H1 (cell line): ENCODE data around the gene CDRT15. TPM values are rescaled to one million over a fixed set of nuclear protein-coding genes. Genes with fewer than 3 reads are reported as not detected.

Source experiments
- CTCF ChIA-PET: fragments of 300-600 bp; sonication (Branson Sonifier 250); formaldehyde crosslinking; loops from one replicate; lab custom pipeline; 2021; ENCODE audit not compliant: partially characterized antibody; lab: Charles Lee
- POLR2A ChIA-PET: fragments of 300-600 bp; sonication (Branson Sonifier 250); formaldehyde crosslinking; loops from one replicate; lab custom pipeline; 2021; ENCODE audit warnings: inconsistent platforms; ENCODE audit not compliant: partially characterized antibody; lab: Charles Lee
- DNase-seq, 2 experiments: peaks; one replicate each; pipeline versions ENCODE4 v3.0.0 to v3.0.0-alpha.2; 2010 to 2022; ENCODE audit warnings: low spot score in 2 of 2, low read depth in 1 of 2, mixed read lengths in 1 of 2
- FAIRE-seq: peaks from 2 replicates; lab custom pipeline; 2011; peaks lifted over from hg19 to GRCh38; lab: Jason Lieb, UNC
- H2AFZ ChIP-seq: 2 replicates; pipeline ENCODE4 v1.8.1; 2012; ENCODE audit warnings: low read length, inconsistent platforms
- H2AK5ac ChIP-seq: 2 replicates; pipeline ENCODE4 v1.6.1; 2013; ENCODE audit warnings: low read depth, low read length
- H2BK120ac ChIP-seq: replicated peaks from 2 replicates; pipeline ENCODE3; 2013; ENCODE audit warnings: low read depth, low read length, inconsistent platforms
- H2BK12ac ChIP-seq: 2 replicates; pipeline ENCODE4 v1.6.1; 2013; ENCODE audit warnings: low read depth, low read length
- H2BK15ac ChIP-seq: 2 replicates; pipeline ENCODE4 v1.6.1; 2013; ENCODE audit warnings: low read length
- H2BK20ac ChIP-seq: 2 replicates; pipeline ENCODE4 v1.6.1; 2013; ENCODE audit warnings: low read length
- H2BK5ac ChIP-seq: 2 replicates; pipeline ENCODE4 v1.6.1; 2013; ENCODE audit warnings: low read depth, low read length
- H3K14ac ChIP-seq: 2 replicates; pipeline ENCODE4 v1.6.1; 2013; ENCODE audit warnings: inconsistent platforms; ENCODE audit not compliant: insufficient read length
- H3K18ac ChIP-seq: 2 replicates; pipeline ENCODE4 v1.6.1; 2013; ENCODE audit warnings: low read length; ENCODE audit errors: extremely low read depth
- H3K23ac ChIP-seq: 2 replicates; pipeline ENCODE4 v1.6.1; 2013; ENCODE audit warnings: inconsistent platforms; ENCODE audit not compliant: insufficient read length
- H3K23me2 ChIP-seq: 2 replicates; pipeline ENCODE4 v1.6.1; 2013; ENCODE audit warnings: low read depth, low read length
- H3K27ac ChIP-seq: 2 replicates; pipeline ENCODE4 v1.6.1; 2011; ENCODE audit warnings: low read depth, low read length, inconsistent platforms
- H3K27me3 ChIP-seq, 4 experiments: replicated peaks in 1 of 4; 1 replicate in 1 of 4; 2 replicates in 3 of 4; pipeline versions ENCODE4 v1.6.1 to v1.8.1; 2011 to 2013; ENCODE audit warnings: low read length in 3 of 4, mild to moderate bottlenecking in 3 of 4, inconsistent platforms in 2 of 4, mixed read lengths in 2 of 4, moderate library complexity in 1 of 4; ENCODE audit not compliant: control insufficient read depth in 3 of 4, insufficient read depth in 3 of 4; ENCODE audit errors: extremely low read depth in 1 of 4
- H3K36me3 ChIP-seq, 4 experiments: 2 replicates each; pipeline versions ENCODE4 v1.6.1 to v1.8.1; 2011 to 2013; ENCODE audit warnings: mild to moderate bottlenecking in 4 of 4, low read length in 3 of 4, moderate library complexity in 2 of 4, control low read depth in 1 of 4, inconsistent platforms in 1 of 4; ENCODE audit not compliant: insufficient read depth in 4 of 4, control insufficient read depth in 2 of 4
- H3K4ac ChIP-seq: replicated peaks from 2 replicates; pipeline ENCODE3; 2013; ENCODE audit warnings: low read length, low read depth, mixed read lengths, inconsistent platforms; ENCODE audit not compliant: insufficient read length
- H3K4me1 ChIP-seq, 4 experiments: replicated peaks in 1 of 4; 1 replicate in 1 of 4; 2 replicates in 3 of 4; pipeline versions ENCODE4 v1.6.1 to v1.8.1; 2011 to 2013; ENCODE audit warnings: low read length in 3 of 4, inconsistent platforms in 2 of 4, mixed read lengths in 1 of 4; ENCODE audit not compliant: insufficient read depth in 4 of 4, control insufficient read depth in 3 of 4
- H3K4me2 ChIP-seq, 2 experiments: 2 replicates each; pipeline versions ENCODE4 v1.6.1 to v1.8.1; 2011 to 2013; ENCODE audit warnings: low read depth in 2 of 2, low read length in 2 of 2, control low read depth in 1 of 2, inconsistent platforms in 1 of 2, mild to moderate bottlenecking in 1 of 2; ENCODE audit not compliant: insufficient read depth in 1 of 2
- H3K4me3 ChIP-seq, 4 experiments: fragments of 200-600, 300-600 bp in 1 of 4; sonication (generic), shearing (Covaris generic), sonication (Bioruptor Twin) in 1 of 4; 2 replicates each; pipeline versions ENCODE4 v1.5.1 to v1.8.1; 2011 to 2016; ENCODE audit warnings: low read length in 4 of 4, low read depth in 3 of 4, control low read depth in 2 of 4, inconsistent platforms in 2 of 4, mild to moderate bottlenecking in 2 of 4, mixed read lengths in 1 of 4, moderate library complexity in 1 of 4; ENCODE audit not compliant: insufficient read depth in 2 of 4; ENCODE audit errors: extremely low read depth in 1 of 4
- H3K56ac ChIP-seq: replicated peaks from 2 replicates; pipeline ENCODE3; 2013; ENCODE audit warnings: low read depth, mild to moderate bottlenecking, mixed read lengths, low read length, inconsistent platforms; ENCODE audit not compliant: insufficient read length
- H3K79me1 ChIP-seq: 2 replicates; pipeline ENCODE4 v1.6.1; 2013; ENCODE audit warnings: low read depth, low read length, control low read depth
- H3K79me2 ChIP-seq, 2 experiments: 2 replicates each; pipeline versions ENCODE4 v1.6.1 to v1.8.1; 2012 to 2013; ENCODE audit warnings: low read length in 2 of 2, mild to moderate bottlenecking in 2 of 2, inconsistent platforms in 1 of 2; ENCODE audit not compliant: insufficient read depth in 2 of 2, control insufficient read depth in 1 of 2
- H3K9ac ChIP-seq, 4 experiments: replicated peaks in 1 of 4; 1 replicate in 1 of 4; 2 replicates in 3 of 4; pipeline versions ENCODE4 v1.6.1 to v1.8.1; 2011 to 2013; ENCODE audit warnings: low read depth in 3 of 4, low read length in 3 of 4, control low read depth in 2 of 4, mild to moderate bottlenecking in 2 of 4, moderate library complexity in 2 of 4, inconsistent platforms in 1 of 4; ENCODE audit errors: extremely low read depth in 1 of 4
- H3K9me3 ChIP-seq, 2 experiments: 2 replicates each; pipeline versions ENCODE4 v1.6.1 to v1.8.1; 2012 to 2013; ENCODE audit warnings: mild to moderate bottlenecking in 2 of 2, moderate library complexity in 2 of 2, control low read depth in 1 of 2, inconsistent platforms in 1 of 2, low read depth in 1 of 2, low read length in 1 of 2, mixed read lengths in 1 of 2; ENCODE audit not compliant: insufficient read depth in 2 of 2
- H4K20me1 ChIP-seq, 2 experiments: replicated peaks in 1 of 2; 2 replicates each; pipeline versions ENCODE3 to v1.8.1; 2011 to 2013; ENCODE audit warnings: inconsistent platforms in 2 of 2, low read length in 2 of 2, mild to moderate bottlenecking in 1 of 2; ENCODE audit not compliant: insufficient read depth in 2 of 2, control insufficient read depth in 1 of 2
- H4K5ac ChIP-seq: 2 replicates; pipeline ENCODE4 v1.6.1; 2013; ENCODE audit warnings: low read length, low read depth, mixed read lengths, inconsistent platforms; ENCODE audit not compliant: insufficient read length
- H4K8ac ChIP-seq: 2 replicates; pipeline ENCODE4 v1.8.0; 2013; ENCODE audit warnings: mild to moderate bottlenecking, moderate library complexity, low read length, inconsistent platforms; ENCODE audit not compliant: insufficient read depth; ENCODE audit errors: extremely low read depth
- H4K91ac ChIP-seq: replicated peaks from 2 replicates; pipeline ENCODE3; 2013; ENCODE audit warnings: low read length, mixed read lengths, inconsistent platforms; ENCODE audit not compliant: insufficient read length
- BRCA1 ChIP-seq: IDR thresholded peaks from 2 replicates; pipeline ENCODE4 v1.6.1; 2012; ENCODE audit warnings: low read depth, low read length, improper control_type of control experiment
- GTF2F1 ChIP-seq: IDR thresholded peaks from 2 replicates; pipeline ENCODE4 v1.6.1; 2012; ENCODE audit warnings: low read depth, low read length, improper control_type of control experiment, borderline replicate concordance
- JUND ChIP-seq: IDR thresholded peaks from 2 replicates; pipeline ENCODE4 v1.6.1; 2011; ENCODE audit warnings: mild to moderate bottlenecking, improper control_type of control experiment, low read length
- NANOG ChIP-seq: IDR thresholded peaks from 2 replicates; pipeline ENCODE4 v1.6.1; 2011; ENCODE audit warnings: low read length, low read depth, mild to moderate bottlenecking, inconsistent platforms; ENCODE audit not compliant: insufficient read depth, poor library complexity, severe bottlenecking
- RBBP5 ChIP-seq: IDR thresholded peaks from 2 replicates; pipeline ENCODE4 v1.7.1; 2012; ENCODE audit warnings: low read depth, mild to moderate bottlenecking, inconsistent platforms, low read length, moderate library complexity, borderline replicate concordance
- RFX5 ChIP-seq: IDR thresholded peaks from 2 replicates; pipeline ENCODE4 v1.6.1; 2011; ENCODE audit warnings: low read depth, low read length, improper control_type of control experiment, borderline replicate concordance
- SIN3A ChIP-seq, 2 experiments: IDR thresholded peaks in 1 of 2; conservative IDR thresholded peaks in 1 of 2; 2 replicates each; pipeline ENCODE4 v1.6.1; 2011 to 2012; ENCODE audit warnings: low read length in 2 of 2, improper control_type of control experiment in 1 of 2, low read depth in 1 of 2, mild to moderate bottlenecking in 1 of 2
- SIRT6 ChIP-seq: IDR thresholded peaks from one replicate; pipeline ENCODE4 v1.7.1; 2012; ENCODE audit warnings: low read length, inconsistent platforms
- SP2 ChIP-seq: IDR thresholded peaks from 2 replicates; pipeline ENCODE4 v1.6.1; 2012; ENCODE audit warnings: mild to moderate bottlenecking, low read length, inconsistent platforms
- TAF1 ChIP-seq: IDR thresholded peaks from 2 replicates; pipeline ENCODE4 v1.6.1; 2011; ENCODE audit warnings: mild to moderate bottlenecking, low read depth, low read length
- TBP ChIP-seq: IDR thresholded peaks from 2 replicates; pipeline ENCODE4 v1.6.1; 2011; ENCODE audit warnings: low read depth, low read length, improper control_type of control experiment
- TCF12 ChIP-seq: IDR thresholded peaks from 2 replicates; pipeline ENCODE4 v1.6.1; 2011; ENCODE audit warnings: low read depth, mild to moderate bottlenecking, low read length
- WGBS, 2 experiments: shearing (Covaris generic) in 1 of 2; methylation state at CpG; one replicate each; pipeline versions ENCODE4 v1.1.6 to v1.1.7; 2013 to 2015; ENCODE audit warnings: low lambda C conversion rate in 2 of 2, mixed read lengths in 2 of 2, inconsistent platforms in 1 of 2, low coverage in 1 of 2, missing lambda C conversion rate in 1 of 2; ENCODE audit not compliant: insufficient replicate concordance in 2 of 2, insufficient coverage in 1 of 2, insufficient read length in 1 of 2; ENCODE audit errors: extremely low coverage in 1 of 2, missing lambda C conversion rate in 1 of 2; 5-methylcytosine and 5-hydroxymethylcytosine counted together
- polyA plus RNA-seq, 7 experiments: library from polyadenylated mRNA; depleted of rRNA in 3 of 7; stranded (reverse) in 5 of 7; unstranded in 2 of 7; fragments of >200 nt in 5 of 7; fragments of 200-250 nt in 2 of 7; gene quantifications; 1 replicate in 5 of 7; 2 replicates in 1 of 7; 4 replicates in 1 of 7; pipeline versions ENCODE4 v1.2.1 to v1.2.3, GENCODE V29; 2011 to 2013; ENCODE audit warnings: missing spikeins in 2 of 7, mixed read lengths in 2 of 7
- total RNA-seq: library from RNA; stranded (reverse); fragmentation: NEBNext Ultra II Directional; extraction: Animal tissue kit (Norgen Biotek cat#: 25700); gene quantifications from 2 replicates; pipeline ENCODE4 v1.2.1, GENCODE V29; 2021
- TF ChIP-seq, protein P1 (sequence below), 3 experiments: IDR thresholded peaks; 1 replicate in 2 of 3; 2 replicates in 1 of 3; pipeline versions ENCODE4 v1.5.1 to v1.6.1; 2011; ENCODE audit warnings: low read length in 3 of 3, mild to moderate bottlenecking in 3 of 3, inconsistent platforms in 2 of 3, low read depth in 1 of 3, moderate library complexity in 1 of 3; ENCODE audit not compliant: insufficient read depth in 1 of 3; ENCODE audit errors: control extremely low read depth in 1 of 3

CDRT15 gene
- total and polyA plus RNA-seq, 2 of the 8 experiments (the other 6 are each of a cell fraction or from before 2014, with no cell fraction given): not detected

DNA sequence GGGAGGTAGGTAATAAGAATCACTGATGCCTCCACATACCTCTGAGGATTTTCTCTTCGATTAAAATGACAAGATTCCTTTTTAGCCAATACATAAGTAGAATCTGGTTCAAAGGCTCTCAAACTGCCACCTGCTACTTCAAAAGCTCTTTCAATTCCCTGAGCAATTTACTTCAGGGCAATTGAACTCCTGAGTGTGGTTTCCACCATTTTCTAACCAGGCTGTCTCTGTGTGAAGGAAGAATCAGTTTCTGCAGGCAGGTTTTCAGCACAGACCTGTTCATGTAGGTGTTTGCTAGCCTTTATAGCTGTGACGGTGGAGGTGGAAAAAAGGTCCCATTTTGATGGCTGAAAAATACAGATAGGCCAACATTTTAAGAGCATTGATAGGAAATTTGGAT lies 46.1 kb upstream of the CDRT15 start:
- ChIA-PET POLR2A (no interaction called here), CTCF (interaction anchor here (0.6 kb wide), 1 partner anchor 264 kb away, joined by 3 read pairs; no protein-coding TSS in a partner anchor)
- Histone ChIP-seq H3K4me2 (no peak overlapping the region), H3K9ac (no peak overlapping the region), H2AK5ac (no peak overlapping the region), H3K27me3 (no peaks in the 10 kb centered on the region), H2BK20ac (no peak overlapping the region), H2BK5ac (no peak overlapping the region), H3K9me3 (no peaks in the 10 kb centered on the region), H3K79me2 (no peaks in the 10 kb centered on the region), H3K27ac (no peak overlapping the region), H4K20me1 (no peaks in the 10 kb centered on the region), H2AFZ (no peak overlapping the region), H3K23me2 (no peaks in the 10 kb centered on the region; the same call in 1 of the 2 replicates), H2BK15ac (no peak overlapping the region), H3K4ac (no peak overlapping the region), H2BK120ac (no peak overlapping the region), H4K5ac (no peak overlapping the region), H3K23ac (no peak overlapping the region), H3K79me1 (no peaks in the 10 kb centered on the region), H3K36me3 (no peaks in the 10 kb centered on the region), H3K4me3 (no peak overlapping the region), H3K56ac (no peak overlapping the region), H3K4me1 (no peaks in the 10 kb centered on the region), H4K8ac (no peak overlapping the region), H3K18ac (no peak overlapping the region), H3K14ac (no peak overlapping the region), H4K91ac (no peak overlapping the region), H2BK12ac (no peak overlapping the region)
- FAIRE-seq: no peak
- WGBS, 2 experiments: 86% methylated on average over 2 of the region's 2 CpGs; no CpG with 5 or more reads in 1 of the 2 experiments
- DNase-seq: no peak
- TF ChIP-seq JUND (no peak), RFX5 (no peak), TBP (no peak), SIN3A (conservative IDR thresholded peaks at IDR 0.05 in 1 of 2, IDR thresholded peaks at IDR 0.05 in 1 of 2; ENCODE audit: low read depth in 1 of 2, low read length in 2 of 2) (no peak), NANOG (no peak), GTF2F1 (no peak), SP2 (no peak), BRCA1 (no peak), TCF12 (no peak), RBBP5 (no peak), TAF1 (no peak), SIRT6 (no peak)
- TF ChIP-seq, protein P1, sequence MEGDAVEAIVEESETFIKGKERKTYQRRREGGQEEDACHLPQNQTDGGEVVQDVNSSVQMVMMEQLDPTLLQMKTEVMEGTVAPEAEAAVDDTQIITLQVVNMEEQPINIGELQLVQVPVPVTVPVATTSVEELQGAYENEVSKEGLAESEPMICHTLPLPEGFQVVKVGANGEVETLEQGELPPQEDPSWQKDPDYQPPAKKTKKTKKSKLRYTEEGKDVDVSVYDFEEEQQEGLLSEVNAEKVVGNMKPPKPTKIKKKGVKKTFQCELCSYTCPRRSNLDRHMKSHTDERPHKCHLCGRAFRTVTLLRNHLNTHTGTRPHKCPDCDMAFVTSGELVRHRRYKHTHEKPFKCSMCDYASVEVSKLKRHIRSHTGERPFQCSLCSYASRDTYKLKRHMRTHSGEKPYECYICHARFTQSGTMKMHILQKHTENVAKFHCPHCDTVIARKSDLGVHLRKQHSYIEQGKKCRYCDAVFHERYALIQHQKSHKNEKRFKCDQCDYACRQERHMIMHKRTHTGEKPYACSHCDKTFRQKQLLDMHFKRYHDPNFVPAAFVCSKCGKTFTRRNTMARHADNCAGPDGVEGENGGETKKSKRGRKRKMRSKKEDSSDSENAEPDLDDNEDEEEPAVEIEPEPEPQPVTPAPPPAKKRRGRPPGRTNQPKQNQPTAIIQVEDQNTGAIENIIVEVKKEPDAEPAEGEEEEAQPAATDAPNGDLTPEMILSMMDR (IDR thresholded peaks at IDR 0.05; ENCODE audit: control extremely low read depth in 1 of 3, insufficient read depth in 1 of 3, low read depth in 1 of 3, low read length in 3 of 3): no peak
